ENCODE results near the gene MAPRE3. TPM values are rescaled to one million over a fixed set of nuclear protein-coding genes. Genes with fewer than 3 reads are reported as not detected.
A peak's percentile ranks its signal among the peaks of the same experiment; 100 is the strongest.

The MAPRE3 gene
- total RNA-seq, 1 experiment from 2014 or later: 10.3 TPM

GRCh38 chr2:27038631-27039339 is 68.3 kb downstream of the MAPRE3 start:
- Mint-ChIP-seq H3K27me3 (ENCODE audit: low read depth) (no peaks in the 10 kb centered on the region), H3K4me3 (no peak overlapping the region), H3K4me1 (peaks cover 5% of the 10 kb centered on the region), H3K36me3 (peaks cover 50% of the 10 kb centered on the region), H3K27ac (no peak overlapping the region), H3K9me3 (no peaks in the 10 kb centered on the region)
- ChIA-PET CTCF (interaction anchor here (1.2 to 2.8 kb wide), 5 partner anchors 11 to 77 kb away, joined by 4 to 14 read pairs (median 10); no protein-coding TSS in a partner anchor), POLR2A (interaction anchor here (1.4 kb wide), 1 partner anchor 33 kb away, joined by 3 read pairs; the partner anchor contains the start of gene OST4)
- TF ChIP-seq ESRRA (CRISPR knock-in tag; IDR thresholded peaks at IDR 0.05; ENCODE audit: borderline replicate concordance): no peak
- no peak for TF ChIP-seq FOXK1 (CRISPR knock-in tag; IDR thresholded peaks at IDR 0.05)
- TF ChIP-seq ELF4 (CRISPR knock-in tag; IDR thresholded peaks at IDR 0.05; ENCODE audit: low read depth): no peak
- no peak for TF ChIP-seq ATF6 (CRISPR knock-in tag; IDR thresholded peaks at IDR 0.05)
- no peak for TF ChIP-seq ZBTB21 (CRISPR knock-in tag; IDR thresholded peaks at IDR 0.05; ENCODE audit: borderline replicate concordance)
- TF ChIP-seq NR1H2 (CRISPR knock-in tag; IDR thresholded peaks at IDR 0.05): no peak
- no peak for TF ChIP-seq ZNF416 (CRISPR knock-in tag; IDR thresholded peaks at IDR 0.05)
- TF ChIP-seq ATF2 (CRISPR knock-in tag; IDR thresholded peaks at IDR 0.05; ENCODE audit: borderline replicate concordance, low read depth): no peak
- TF ChIP-seq PREB (CRISPR knock-in tag; IDR thresholded peaks at IDR 0.05; ENCODE audit: borderline replicate concordance): no peak
- TF ChIP-seq NR3C1 (CRISPR knock-in tag; conservative IDR thresholded peaks at IDR 0.05; ENCODE audit: low read depth): no peak
- TF ChIP-seq GTF2I (CRISPR knock-in tag; conservative IDR thresholded peaks at IDR 0.05): no peak
- no peak for TF ChIP-seq E2F1 (CRISPR knock-in tag; IDR thresholded peaks at IDR 0.05)
- no peak for TF ChIP-seq CDX4 (CRISPR knock-in tag; IDR thresholded peaks at IDR 0.05; ENCODE audit: borderline replicate concordance)
- TF ChIP-seq TP53 (CRISPR knock-in tag; IDR thresholded peaks at IDR 0.05): no peak
- no peak for TF ChIP-seq SMAD3 (CRISPR knock-in tag; IDR thresholded peaks at IDR 0.05; ENCODE audit: borderline replicate concordance)
- TF ChIP-seq E2F4 (CRISPR knock-in tag; IDR thresholded peaks at IDR 0.05; ENCODE audit: borderline replicate concordance, low read depth): no peak
- TF ChIP-seq SP1 (CRISPR knock-in tag; conservative IDR thresholded peaks at IDR 0.05): no peak
- TF ChIP-seq NFYB (CRISPR knock-in tag; conservative IDR thresholded peaks at IDR 0.05; ENCODE audit: low read depth): no peak
- no peak for TF ChIP-seq CBFB (CRISPR knock-in tag; IDR thresholded peaks at IDR 0.05; ENCODE audit: low read depth)
- ATAC-seq: peak; percentile 32
- no peak for DNase-seq (ENCODE audit: low spot score)

Measured in WTC11 (cell line).